OCI-LY1 (cell line): ENCODE results near the gene EVA1A.

Experiments used
- H2AFZ ChIP-seq: fragments of 200-600 bp; sonication (generic), shearing (Covaris generic); 2 replicates; pipeline ENCODE4 v1.6.0; 2014; ENCODE audit warnings: antibody characterized with exemption, mild to moderate bottlenecking, low read length
- H3F3A ChIP-seq: fragments of 200-600 bp; sonication (generic), shearing (Covaris generic); 2 replicates; pipeline ENCODE4 v1.6.0; 2014; ENCODE audit warnings: mild to moderate bottlenecking, antibody characterized with exemption, low read length, moderate library complexity; ENCODE audit not compliant: insufficient read depth
- H3K27ac ChIP-seq: fragments of 200-600 bp; sonication (generic); 2 replicates; pipeline ENCODE4 v1.5.1; 2014; ENCODE audit warnings: low read length, mixed run types, mild to moderate bottlenecking, low read depth; ENCODE audit not compliant: poor library complexity, severe bottlenecking
- H3K27me3 ChIP-seq: fragments of 200-600 bp; sonication (generic); 2 replicates; pipeline ENCODE4 v1.6.0; 2014; ENCODE audit warnings: antibody characterized with exemption, mild to moderate bottlenecking, low read length, moderate library complexity; ENCODE audit not compliant: insufficient read depth
- H3K36me3 ChIP-seq: fragments of 200-600 bp; sonication (generic); 2 replicates; pipeline ENCODE4 v1.6.1; 2014; ENCODE audit warnings: mild to moderate bottlenecking, antibody characterized with exemption, low read length, moderate library complexity, mixed read lengths; ENCODE audit not compliant: insufficient read depth
- H3K4me1 ChIP-seq: fragments of 200-600 bp; sonication (generic); 2 replicates; pipeline ENCODE4 v1.5.1; 2014; ENCODE audit warnings: mild to moderate bottlenecking, low read length, moderate library complexity; ENCODE audit not compliant: insufficient read depth, severe bottlenecking
- H3K4me2 ChIP-seq: fragments of 200-600 bp; sonication (generic), shearing (Covaris generic); 2 replicates; pipeline ENCODE4 v1.6.1; 2014; ENCODE audit warnings: low read length
- H3K4me3 ChIP-seq: fragments of 200-600 bp; sonication (generic); 2 replicates; pipeline ENCODE4 v1.5.1; 2014; ENCODE audit warnings: low read length, low read depth, mild to moderate bottlenecking, mixed read lengths; ENCODE audit not compliant: poor library complexity, severe bottlenecking
- H3K79me2 ChIP-seq: fragments of 200-600 bp; shearing (Covaris generic); 2 replicates; pipeline ENCODE4 v1.6.1; 2016; ENCODE audit warnings: mixed run types, low read length, mixed read lengths; ENCODE audit not compliant: insufficient read depth
- H3K9ac ChIP-seq: fragments of 200-600 bp; sonication (generic), shearing (Covaris generic); 2 replicates; pipeline ENCODE4 v1.6.1; 2014; ENCODE audit warnings: mild to moderate bottlenecking, low read length, mixed read lengths
- H3K9me2 ChIP-seq: fragments of 200-600 bp; sonication (generic), shearing (Covaris generic); 2 replicates; pipeline ENCODE4 v1.6.1; 2014; ENCODE audit warnings: low read depth, mild to moderate bottlenecking, low read length, mixed read lengths
- H3K9me3 ChIP-seq: fragments of 200-600 bp; shearing (Covaris generic); 2 replicates; pipeline ENCODE4 v1.6.1; 2014; ENCODE audit warnings: low read length, mixed read lengths
- H4K20me1 ChIP-seq: fragments of 200-600 bp; sonication (generic), shearing (Covaris generic); 2 replicates; pipeline ENCODE4 v1.6.0; 2016; ENCODE audit warnings: mild to moderate bottlenecking, low read length; ENCODE audit not compliant: insufficient read depth
- CTCF ChIP-seq: fragments of 200-600 bp; sonication (generic), shearing (Covaris generic); IDR thresholded peaks from 2 replicates; pipeline ENCODE4 v1.5.1; 2017; ENCODE audit warnings: mild to moderate bottlenecking, antibody characterized with exemption, low read length, moderate library complexity, mixed read lengths
- EZH2 ChIP-seq: fragments of 200-600 bp; sonication (generic), shearing (Covaris generic); IDR thresholded peaks from 2 replicates; pipeline ENCODE4 v1.8.0; 2017; ENCODE audit warnings: borderline replicate concordance, mixed run types, mild to moderate bottlenecking, antibody characterized with exemption, low read length, moderate library complexity, mixed read lengths

Gene EVA1A

DNA sequence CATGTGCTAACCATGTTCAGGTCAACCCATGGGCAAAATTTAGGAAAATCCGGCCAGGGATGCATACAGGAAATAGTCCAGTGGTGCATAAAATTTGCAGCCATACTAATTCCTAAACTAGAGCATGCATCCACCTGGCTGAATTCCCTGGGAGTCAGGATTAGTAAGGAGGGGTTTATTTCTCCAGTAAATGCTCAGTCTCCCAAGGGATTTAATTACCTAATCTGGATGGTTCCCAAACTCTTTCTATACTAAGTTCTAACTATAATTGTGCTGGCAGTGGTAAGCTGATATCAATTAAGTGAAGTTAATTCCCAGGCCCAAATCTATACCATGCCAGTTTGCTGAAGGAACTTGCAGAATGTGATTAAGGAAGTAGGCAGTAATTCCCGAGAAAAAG is 26.2 kb upstream of the EVA1A start:
- Histone ChIP-seq H3K79me2 (no peaks in the 10 kb centered on the region), H3K4me1 (no peaks in the 10 kb centered on the region), H3K36me3 (no peaks in the 10 kb centered on the region), H3K9ac (no peak overlapping the region), H3K9me3 (no peaks in the 10 kb centered on the region), H2AFZ (no peak overlapping the region), H3K27ac (no peak overlapping the region), H3K27me3 (no peaks in the 10 kb centered on the region), H3K4me3 (no peak overlapping the region), H3K4me2 (no peak overlapping the region), H4K20me1 (no peaks in the 10 kb centered on the region), H3K9me2 (no peaks in the 10 kb centered on the region), H3F3A (no peaks in the 10 kb centered on the region)
- no peak for TF ChIP-seq CTCF
- no peak for TF ChIP-seq EZH2

GRCh38 chr2:75582840-75583239 is 22.1 kb upstream of the EVA1A start:
- Histone ChIP-seq H3K9ac (no peak overlapping the region), H3F3A (no peaks in the 10 kb centered on the region), H2AFZ (no peak overlapping the region), H3K27me3 (no peaks in the 10 kb centered on the region), H4K20me1 (no peaks in the 10 kb centered on the region), H3K9me2 (no peaks in the 10 kb centered on the region), H3K4me3 (no peak overlapping the region), H3K9me3 (no peaks in the 10 kb centered on the region), H3K4me2 (no peak overlapping the region), H3K4me1 (no peaks in the 10 kb centered on the region), H3K36me3 (no peaks in the 10 kb centered on the region), H3K79me2 (no peaks in the 10 kb centered on the region), H3K27ac (no peak overlapping the region)
- TF ChIP-seq EZH2 (no peak), CTCF (no peak)

GRCh38 chr2:75580606-75581005 is 19.9 kb upstream of the EVA1A start:
- H3K27ac ChIP-seq = no peak overlapping the region
- no peaks in the 10 kb centered on the region for H3K27me3 ChIP-seq
- no peak overlapping the region for H3K4me2 ChIP-seq
- H3K4me1 ChIP-seq = no peaks in the 10 kb centered on the region
- H3K9me2 ChIP-seq = no peaks in the 10 kb centered on the region
- H3K4me3 ChIP-seq = no peak overlapping the region
- no peaks in the 10 kb centered on the region for H4K20me1 ChIP-seq
- H3K36me3 ChIP-seq = no peaks in the 10 kb centered on the region
- no peaks in the 10 kb centered on the region for H3F3A ChIP-seq
- no peak overlapping the region for H3K9ac ChIP-seq
- no peaks in the 10 kb centered on the region for H3K79me2 ChIP-seq
- H2AFZ ChIP-seq = no peak overlapping the region
- H3K9me3 ChIP-seq = no peaks in the 10 kb centered on the region
- TF ChIP-seq CTCF = no peak
- TF ChIP-seq EZH2 = no peak
